Glutamatergic neuron (in vitro differentiated cells): ENCODE measurements around the gene LRRC49. TPM values are rescaled to one million over a fixed set of nuclear protein-coding genes. Genes with fewer than 3 reads are reported as not detected.
"Not testable (repeated sequence)": the region's sequence is repeated elsewhere in the genome, so short reads cannot be mapped to it uniquely, and the experiment has no call there.

Experiments
- DNase-seq: peaks from one replicate; pipeline ENCODE4 v3.0.0; 2022
- H3K27ac Mint-ChIP-seq: one replicate; pipeline ENCODE4 v1.8.0; 2020; ENCODE audit warnings: mild to moderate bottlenecking, mixed read lengths, inconsistent platforms; ENCODE audit not compliant: unreplicated experiment
- H3K27me3 Mint-ChIP-seq: one replicate; pipeline ENCODE4 v1.8.0; 2020; ENCODE audit warnings: mild to moderate bottlenecking, moderate library complexity, mixed read lengths, inconsistent platforms; ENCODE audit not compliant: unreplicated experiment
- H3K36me3 Mint-ChIP-seq: one replicate; pipeline ENCODE4 v1.8.0; 2020; ENCODE audit warnings: mild to moderate bottlenecking, mixed read lengths, inconsistent platforms; ENCODE audit not compliant: unreplicated experiment
- H3K4me1 Mint-ChIP-seq: one replicate; pipeline ENCODE4 v1.8.0; 2020; ENCODE audit warnings: mild to moderate bottlenecking, low read depth, mixed read lengths, inconsistent platforms; ENCODE audit not compliant: unreplicated experiment
- H3K4me3 Mint-ChIP-seq: one replicate; pipeline ENCODE4 v1.8.0; 2020; ENCODE audit warnings: mild to moderate bottlenecking, mixed read lengths, inconsistent platforms; ENCODE audit not compliant: unreplicated experiment
- H3K9me3 Mint-ChIP-seq: one replicate; pipeline ENCODE4 v1.8.0; 2020; ENCODE audit warnings: mild to moderate bottlenecking, moderate library complexity, mixed read lengths, inconsistent platforms; ENCODE audit not compliant: unreplicated experiment
- CTCF ChIP-seq: fragments of 200-600 bp; sonication (generic); IDR thresholded peaks from one replicate; pipeline ENCODE4 v1.5.0; 2021; ENCODE audit not compliant: partially characterized antibody, unreplicated experiment
- total RNA-seq: library from RNA; stranded (reverse); fragmentation: NEBNext Ultra II Directional; extraction: Animal tissue kit (Norgen Biotek cat#: 25700); gene quantifications from one replicate; pipeline ENCODE4 v1.2.1, GENCODE V29; 2021; ENCODE audit not compliant: unreplicated experiment

Gene LRRC49
- total RNA-seq, 1 donor from 2014 or later, result 28.6 TPM

DNA sequence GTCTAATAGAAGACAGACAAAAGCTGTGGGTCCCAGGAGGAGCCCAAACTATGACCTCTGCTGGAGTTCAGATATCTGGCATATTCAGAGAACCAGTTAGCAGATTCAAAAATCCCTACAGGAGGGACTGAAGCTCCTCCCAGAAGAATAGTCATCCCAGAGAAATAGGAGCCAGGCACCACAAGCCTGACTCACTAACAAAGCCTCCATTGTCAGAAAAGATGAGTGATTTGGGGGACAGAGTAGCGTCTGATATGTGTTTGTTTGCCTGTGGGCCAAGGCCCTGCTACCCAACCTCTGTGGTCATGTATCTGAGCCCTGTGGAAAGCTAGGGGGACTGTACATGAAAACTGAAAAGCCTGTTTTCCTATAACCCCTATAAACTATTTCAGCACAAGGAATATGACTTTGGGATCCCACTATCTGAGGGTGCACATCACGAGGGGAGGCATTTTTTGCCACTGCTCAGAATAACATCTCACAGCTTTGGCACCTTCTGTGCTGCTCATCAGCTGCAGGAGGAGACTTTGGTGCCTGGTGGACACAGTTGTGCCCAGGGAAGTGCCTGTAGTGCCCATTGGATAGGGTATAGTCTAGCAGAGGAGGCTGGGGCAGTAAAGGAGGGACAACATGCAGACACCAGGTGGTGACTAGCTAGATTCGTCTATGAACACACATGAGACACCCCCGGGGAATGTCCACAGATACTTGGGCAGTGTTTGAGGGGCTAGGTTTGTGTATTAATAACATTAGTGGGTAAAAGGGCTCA is 29.0 kb upstream of the LRRC49 start:
- DNase-seq, result no peak
- H3K27ac Mint-ChIP-seq, result no peak overlapping the region
- TF ChIP-seq CTCF, result no peak
- peaks cover 4% of the 10 kb centered on the region for H3K4me1 Mint-ChIP-seq
- H3K27me3 Mint-ChIP-seq, result no peaks in the 10 kb centered on the region
- no peaks in the 10 kb centered on the region for H3K9me3 Mint-ChIP-seq
- H3K36me3 Mint-ChIP-seq, result peaks cover 5% of the 10 kb centered on the region
- H3K4me3 Mint-ChIP-seq, result no peak overlapping the region

DNA sequence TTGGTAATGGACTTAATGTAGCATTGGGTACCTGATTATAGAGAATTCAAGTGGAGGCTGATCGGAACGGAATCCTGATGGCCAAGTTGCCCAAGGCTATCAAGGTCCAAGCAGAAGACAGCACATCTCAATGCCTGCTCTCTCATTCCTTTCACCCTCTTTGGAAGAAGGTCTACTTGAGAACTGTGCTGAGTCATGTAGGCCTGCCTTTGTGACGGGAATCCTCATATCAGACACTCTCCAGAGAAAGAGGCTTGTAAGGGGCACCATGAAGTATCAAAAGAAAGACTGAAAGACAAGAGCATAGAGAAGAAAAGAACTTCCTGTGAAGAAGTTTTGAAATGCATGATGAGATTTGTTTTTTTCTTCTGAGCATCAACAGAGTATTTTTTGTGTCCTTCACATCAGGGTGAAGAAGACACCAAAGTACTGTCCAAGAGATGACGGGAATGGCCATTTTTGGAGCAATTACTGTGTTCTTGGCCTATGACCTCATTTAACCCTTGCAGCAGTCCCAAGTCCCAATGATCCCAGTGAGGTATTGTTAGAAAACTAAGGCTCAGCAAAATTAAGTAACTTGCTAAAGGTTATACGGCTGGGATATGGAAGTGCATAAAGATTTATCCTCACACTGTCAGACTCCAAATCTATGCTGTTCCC is 25.5 kb upstream of the LRRC49 start:
- Mint-ChIP-seq H3K36me3 (no peaks in the 10 kb centered on the region), H3K4me1 (peaks cover 5% of the 10 kb centered on the region), H3K27ac (no peak overlapping the region), H3K9me3 (peaks cover 6% of the 10 kb centered on the region), H3K4me3 (no peak overlapping the region), H3K27me3 (no peaks in the 10 kb centered on the region)
- TF ChIP-seq CTCF, result no peak
- no peak for DNase-seq

DNA sequence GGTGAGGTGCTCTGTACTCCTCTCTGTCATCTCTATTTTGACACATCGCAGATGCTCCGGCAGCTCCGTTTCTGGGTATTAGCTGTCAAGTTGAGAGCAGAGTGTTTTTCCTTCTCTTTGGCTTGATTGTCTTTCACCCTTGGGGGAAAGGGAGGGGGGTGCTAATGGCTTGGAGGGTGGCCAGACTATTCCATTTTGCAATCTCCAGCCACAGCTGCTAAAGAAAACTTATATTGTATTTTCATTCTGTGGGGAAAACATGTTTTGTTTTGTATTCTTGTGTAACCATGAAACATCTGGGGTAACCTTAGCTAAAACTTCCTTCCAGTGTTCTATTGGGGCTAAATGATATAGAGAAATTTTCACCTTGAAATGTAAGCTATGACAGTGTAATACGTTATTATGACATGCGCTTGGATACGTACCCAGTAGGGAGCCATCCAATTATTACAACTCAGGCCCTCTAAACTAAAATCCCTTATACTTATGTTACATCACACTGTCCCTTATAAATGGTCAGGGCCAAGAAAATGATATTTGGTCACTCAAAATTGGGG is 24.6 kb upstream of the LRRC49 start:
- peaks cover 4% of the 10 kb centered on the region for H3K36me3 Mint-ChIP-seq
- H3K27ac Mint-ChIP-seq, result peak overlapping the region; percentile 26
- H3K4me1 Mint-ChIP-seq, result peaks cover 5% of the 10 kb centered on the region
- H3K27me3 Mint-ChIP-seq, result no peaks in the 10 kb centered on the region
- peaks cover 8% of the 10 kb centered on the region for H3K9me3 Mint-ChIP-seq
- TF ChIP-seq CTCF, result no peak
- no peak overlapping the region for H3K4me3 Mint-ChIP-seq
- DNase-seq, result no peak

DNA sequence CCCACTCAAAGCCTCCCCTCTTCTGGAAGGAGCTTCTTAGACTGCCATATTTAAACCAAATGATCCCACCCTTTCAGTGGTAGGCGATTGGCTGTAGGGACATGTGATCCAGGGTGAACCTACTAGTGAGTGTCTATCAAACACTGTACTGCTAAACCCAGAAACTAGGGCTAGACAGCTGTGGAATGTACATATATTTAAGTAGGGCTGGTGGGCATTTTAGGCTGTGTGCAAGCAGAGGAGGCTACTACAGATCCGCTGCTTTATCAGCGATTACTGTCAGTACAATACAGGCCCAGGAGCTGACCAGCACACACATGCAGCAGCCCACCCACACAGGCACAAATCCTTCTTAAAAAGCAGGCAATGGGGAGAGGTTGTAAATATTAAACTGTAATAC is 23.3 kb upstream of the LRRC49 start:
- H3K27ac Mint-ChIP-seq, result no peak overlapping the region
- H3K36me3 Mint-ChIP-seq, result peaks cover 8% of the 10 kb centered on the region
- H3K9me3 Mint-ChIP-seq, result peaks cover 10% of the 10 kb centered on the region
- peaks cover 5% of the 10 kb centered on the region for H3K4me1 Mint-ChIP-seq
- no peak for DNase-seq
- TF ChIP-seq CTCF, result no peak
- H3K27me3 Mint-ChIP-seq, result no peaks in the 10 kb centered on the region
- H3K4me3 Mint-ChIP-seq, result no peak overlapping the region

DNA sequence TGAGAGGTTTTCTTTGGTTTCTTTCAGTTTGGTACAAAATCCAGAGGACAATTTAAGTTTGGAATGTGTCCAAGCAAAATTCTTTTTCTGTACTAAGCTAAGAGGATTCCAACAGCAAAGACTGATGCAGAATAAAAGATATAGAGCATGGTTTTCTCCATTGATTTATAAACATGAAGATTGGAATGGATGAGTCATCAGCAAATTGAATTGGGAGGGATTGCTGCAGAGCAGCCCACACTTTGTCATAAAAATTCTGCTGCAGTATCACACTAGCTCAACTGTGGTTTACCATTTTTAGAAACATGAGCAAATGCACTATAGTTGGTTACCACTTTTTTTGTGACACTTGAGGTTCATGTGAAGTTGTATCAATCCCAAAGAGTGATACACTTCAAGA is 22.6 kb upstream of the LRRC49 start:
- Mint-ChIP-seq H3K27me3 (no peaks in the 10 kb centered on the region), H3K9me3 (peaks cover 10% of the 10 kb centered on the region), H3K4me1 (peaks cover 5% of the 10 kb centered on the region), H3K27ac (no peak overlapping the region), H3K4me3 (no peak overlapping the region), H3K36me3 (peaks cover 8% of the 10 kb centered on the region)
- no peak for DNase-seq
- no peak for TF ChIP-seq CTCF

DNA sequence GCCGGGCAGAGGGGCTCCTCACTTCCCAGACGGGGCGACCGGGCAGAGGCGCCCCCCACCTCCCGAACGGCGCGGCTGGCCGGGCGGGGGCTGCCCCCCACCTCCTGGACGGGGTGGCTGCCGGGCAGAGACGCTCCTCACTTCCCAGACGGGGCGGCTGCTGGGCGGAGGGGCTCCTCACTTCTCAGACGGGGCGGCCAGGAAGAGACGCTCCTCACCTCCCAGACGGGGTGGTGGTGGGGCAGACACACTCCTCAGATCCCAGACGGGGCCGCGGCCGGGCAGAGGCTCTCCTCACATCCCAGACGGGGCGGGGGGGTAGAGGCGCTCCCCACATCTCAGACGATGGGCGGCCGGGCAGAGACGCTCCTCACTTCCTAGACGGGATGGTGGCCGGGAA is 21.1 kb upstream of the LRRC49 start:
- not testable (repeated sequence) for H3K9me3 Mint-ChIP-seq, H3K27me3 Mint-ChIP-seq, H3K4me1 Mint-ChIP-seq, DNase-seq, H3K4me3 Mint-ChIP-seq, H3K36me3 Mint-ChIP-seq
- H3K27ac Mint-ChIP-seq, result peak overlapping the region; percentile 80
